GM19455 (cell line): ENCODE results near the gene PANK3.
A peak's percentile ranks its signal among the peaks of the same experiment; 100 is the strongest.

ENCODE experiments used
- ATAC-seq: cut with Tn5 transposase; IDR thresholded peaks from one replicate; pipeline ENCODE4 v1.9.1; 2021; ENCODE audit not compliant: unreplicated experiment

PANK3 gene

DNA sequence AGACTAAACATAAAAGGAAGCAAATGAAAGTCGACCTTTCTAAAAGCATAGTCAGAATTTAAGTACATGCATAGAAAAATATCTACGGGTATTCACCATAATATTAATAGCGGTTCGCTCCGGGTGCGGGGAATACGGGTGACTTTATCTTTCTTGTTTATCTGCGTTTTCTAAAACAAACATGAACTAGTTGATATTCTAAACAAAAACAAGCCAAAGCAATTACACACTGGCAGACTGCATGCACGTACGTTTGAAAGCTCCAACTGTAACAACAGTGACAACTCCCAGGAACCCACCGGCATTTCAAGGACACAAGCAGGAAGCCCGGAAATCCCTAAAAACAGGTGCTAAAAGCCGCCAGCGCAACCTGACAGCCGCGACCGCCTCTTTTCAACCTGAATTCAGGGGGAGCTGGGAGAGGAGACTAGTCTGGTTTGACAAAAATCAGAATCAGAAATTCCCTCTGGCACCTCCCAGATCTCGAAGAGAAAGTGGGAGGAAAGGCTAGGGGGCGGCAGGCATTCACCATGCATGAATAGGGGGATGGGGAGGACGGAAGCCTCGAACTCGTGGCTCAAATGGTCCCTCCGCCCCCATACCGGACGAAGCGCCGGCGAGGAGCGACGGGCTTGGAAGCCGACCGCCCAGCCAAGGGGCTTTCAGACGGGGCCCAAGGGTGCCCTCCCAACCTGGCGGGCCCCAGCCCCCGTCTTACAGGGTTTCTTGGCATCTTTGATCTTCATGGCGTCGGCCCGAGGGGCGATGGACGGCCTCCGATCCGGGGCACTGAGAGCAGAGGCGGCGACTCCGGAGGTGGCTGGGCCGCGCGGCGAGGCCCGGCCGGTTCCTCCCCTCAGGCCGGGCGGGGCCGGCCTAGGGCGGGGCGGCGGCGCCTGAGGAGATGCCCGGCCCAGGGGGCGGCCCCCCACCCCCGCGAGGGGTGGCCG is at the start of gene PANK3:
Gene PANK3, minus strand, starts transcription at position 831 of the 950 bp plus-strand sequence. Its CDS starts 85 bp downstream, at position 746.
- ATAC-seq, result peak; percentile 61

DNA sequence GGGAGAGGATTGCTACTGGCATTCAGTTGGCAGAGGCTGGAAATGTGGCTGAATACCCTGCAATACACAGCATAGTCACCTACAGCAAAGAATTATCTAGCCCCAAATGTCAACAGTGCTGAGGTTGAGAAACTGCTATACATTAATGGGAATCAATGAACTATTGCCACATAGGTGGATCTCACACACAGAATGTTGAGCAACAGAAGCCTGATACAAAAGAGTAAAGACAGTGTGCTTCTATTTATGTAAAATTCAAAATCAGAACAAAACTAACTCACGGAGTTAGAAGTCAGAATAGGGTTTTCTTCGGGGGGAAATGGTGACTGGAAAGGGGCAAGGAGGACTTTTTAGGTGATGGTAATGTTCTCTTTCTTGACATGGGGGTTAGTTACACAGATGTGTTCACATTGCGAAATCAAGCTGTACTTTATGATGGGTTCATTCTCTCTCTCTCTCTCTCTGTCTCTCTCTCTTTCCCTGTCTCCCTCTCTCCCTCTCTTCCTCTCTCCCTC is 45.7 kb upstream of the PANK3 start:
- ATAC-seq, result no peak

DNA sequence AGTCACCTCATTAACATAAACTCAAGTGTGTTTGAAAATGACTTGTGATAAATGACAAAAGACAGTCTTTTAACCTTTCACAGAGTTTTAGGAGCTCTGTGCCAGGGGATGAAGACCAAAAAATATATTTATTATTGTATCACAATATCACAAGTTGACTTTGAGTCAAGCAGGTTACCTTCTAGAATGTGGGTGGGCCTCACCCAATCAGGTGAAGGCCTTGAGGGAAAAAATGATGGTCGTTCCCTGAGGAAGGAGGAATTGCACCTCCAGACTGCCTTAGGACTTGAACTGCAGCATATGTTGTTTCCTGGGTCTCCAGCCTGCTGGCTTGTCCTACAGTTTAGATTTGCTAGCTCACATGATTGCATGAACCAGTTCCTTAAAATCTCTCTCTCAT is 41.6 kb upstream of the PANK3 start:
- ATAC-seq, result no peak

GRCh38 chr5:168614661-168615060 is 35.5 kb upstream of the PANK3 start:
- no peak for ATAC-seq

DNA sequence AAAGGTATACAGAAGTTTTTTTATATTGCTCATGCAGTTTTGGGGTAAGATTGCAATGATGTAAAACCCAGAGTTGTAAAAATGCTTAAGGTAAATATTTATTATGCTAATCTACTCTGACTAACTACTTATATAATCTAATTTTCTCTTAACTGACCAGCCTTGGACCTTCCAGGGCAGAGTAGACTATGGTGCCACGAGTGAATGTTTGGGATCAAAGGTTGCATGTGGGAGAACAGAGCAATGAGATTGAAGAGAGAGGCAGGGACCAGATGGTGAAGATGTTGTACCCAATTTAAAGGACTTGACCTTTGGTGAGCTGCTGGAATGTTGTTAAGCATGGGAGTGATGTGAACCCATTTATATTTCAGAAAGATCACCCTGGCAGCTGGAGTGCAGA is 34.8 kb upstream of the PANK3 start:
- ATAC-seq, result no peak

GRCh38 chr5:168613396-168613795 is 34.2 kb upstream of the PANK3 start:
- ATAC-seq, result no peak

- ATAC-seq, result no peak
These were observed 33.8 kb upstream of the PANK3 start for GRCh38 chr5:168612996-168613395.

DNA sequence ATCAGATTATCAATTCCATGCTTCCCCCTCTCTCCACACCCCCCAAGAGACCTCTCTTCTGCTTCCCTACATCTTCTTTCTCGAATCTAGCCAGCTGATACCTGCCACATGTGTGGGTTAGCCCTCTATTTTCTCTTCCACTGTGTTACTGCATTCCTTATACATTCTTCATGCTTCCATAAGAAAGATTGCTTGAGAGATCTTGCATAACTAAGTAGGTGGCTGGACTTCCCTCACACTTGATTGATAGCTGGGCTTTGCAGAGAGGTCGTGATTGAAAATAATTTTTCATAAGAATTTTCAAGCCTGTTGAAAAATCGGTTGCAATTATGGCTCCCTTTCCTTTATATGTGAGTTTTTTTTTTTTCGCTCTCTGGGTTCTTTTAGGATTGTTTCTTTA is 33.0 kb upstream of the PANK3 start:
- no peak for ATAC-seq

DNA sequence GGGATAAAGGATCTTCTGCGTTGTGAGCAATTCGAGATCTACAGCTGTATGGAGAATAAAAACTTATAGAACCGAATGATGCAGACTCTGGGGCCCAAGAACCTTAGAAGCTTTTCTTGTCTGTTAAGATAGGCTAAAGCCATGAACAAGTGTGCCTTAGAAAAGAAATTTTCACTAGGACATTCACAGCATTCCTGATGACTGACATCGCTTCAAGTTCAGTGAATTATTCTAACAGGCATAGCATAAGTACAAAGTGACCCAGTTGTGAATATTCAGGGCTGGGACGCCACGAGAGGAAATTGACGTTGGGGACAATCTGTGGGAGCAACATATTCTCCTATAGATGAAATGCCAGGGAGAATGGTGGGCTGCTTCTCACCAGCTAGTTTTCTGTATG is 32.0 kb upstream of the PANK3 start:
- ATAC-seq, result no peak

- ATAC-seq, result no peak
These were observed 30.8 kb upstream of the PANK3 start for GRCh38 chr5:168609806-168610482.

- ATAC-seq, result no peak
These were observed 29.7 kb upstream of the PANK3 start for GRCh38 chr5:168608821-168609220.

DNA sequence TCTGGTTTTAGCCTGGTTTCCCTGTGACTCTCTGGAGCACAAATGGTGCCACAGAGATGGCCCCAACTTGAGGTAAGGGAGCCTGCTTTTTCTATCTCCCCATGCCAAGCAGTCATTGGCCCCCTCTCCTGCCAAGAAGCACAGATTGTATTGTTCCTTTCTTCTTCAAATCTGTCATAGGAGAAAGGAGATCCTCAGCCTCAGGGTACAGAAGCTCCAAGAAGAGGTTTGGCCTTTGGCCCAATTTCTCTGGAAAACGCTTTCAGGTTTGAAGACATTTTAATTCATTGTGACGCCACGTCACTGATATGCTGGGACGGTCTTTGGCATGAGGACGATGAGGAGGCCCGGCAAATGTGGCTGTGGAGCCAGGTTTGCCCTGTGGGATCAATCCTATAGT is 29.2 kb upstream of the PANK3 start:
- no peak for ATAC-seq

GRCh38 chr5:168607946-168608345 is 28.8 kb upstream of the PANK3 start:
- peak; percentile 68 for ATAC-seq

- no peak for ATAC-seq
These were observed 27.4 kb upstream of the PANK3 start for GRCh38 chr5:168606562-168606961.

DNA sequence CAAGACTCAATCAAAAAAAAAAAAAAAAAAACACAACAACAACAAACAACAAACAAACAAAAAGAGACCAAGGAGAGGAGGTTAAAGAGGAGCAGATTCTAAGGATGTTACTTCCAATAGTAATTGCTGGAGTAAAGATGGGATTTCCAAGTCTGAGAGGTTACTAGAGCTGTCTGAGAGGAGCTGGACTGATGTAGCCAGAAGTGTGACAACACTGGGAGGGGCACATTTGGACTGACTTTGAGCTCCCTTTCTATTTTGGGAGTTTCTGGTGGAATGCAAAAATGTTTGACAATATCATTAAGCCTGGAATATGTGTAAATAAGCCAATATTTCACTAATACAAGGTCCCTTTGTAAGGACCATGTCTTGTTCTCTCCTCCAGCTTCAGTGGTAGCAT is 25.3 kb upstream of the PANK3 start:
- ATAC-seq, result no peak

GRCh38 chr5:168603746-168604145 is 24.6 kb upstream of the PANK3 start:
- ATAC-seq, result no peak

DNA sequence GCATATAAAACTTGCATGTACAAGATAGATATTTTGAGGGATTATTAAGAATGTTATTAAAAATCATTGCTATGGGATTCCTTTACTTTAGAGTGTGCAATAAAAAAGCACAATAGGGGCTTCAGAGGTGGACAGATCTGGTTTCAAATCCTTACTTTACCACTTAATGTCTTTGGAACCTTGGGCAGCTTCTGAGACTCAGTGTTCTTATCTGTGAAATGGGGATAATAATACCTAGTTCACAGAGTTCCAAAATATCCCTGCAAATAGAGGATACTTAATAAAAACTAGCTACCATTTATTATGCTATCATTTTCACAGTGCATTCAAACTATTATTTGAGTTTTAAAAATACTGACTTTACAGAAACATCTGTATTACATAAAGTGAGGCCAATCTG is 23.3 kb upstream of the PANK3 start:
- ATAC-seq, result no peak

DNA sequence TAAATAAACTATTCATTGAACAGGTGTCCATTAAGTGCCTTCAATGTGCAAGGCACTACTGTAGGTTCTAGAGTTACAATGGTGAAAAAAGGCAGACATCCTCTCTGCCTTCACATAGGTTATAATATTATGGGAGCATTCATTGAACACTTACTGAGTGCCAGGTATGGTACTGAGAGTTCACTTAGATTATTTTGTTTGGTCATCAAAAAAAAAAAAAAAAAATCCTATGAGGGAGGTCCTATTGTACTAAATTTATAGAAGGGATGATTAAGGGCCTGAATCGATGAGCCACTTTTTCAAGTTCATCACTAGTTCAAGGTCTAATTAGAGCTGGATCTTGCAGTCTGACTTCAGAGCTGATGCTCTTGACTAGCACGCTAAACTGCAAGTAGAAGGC is 22.8 kb upstream of the PANK3 start:
- no peak for ATAC-seq

GRCh38 chr5:168600409-168600808 is 21.2 kb upstream of the PANK3 start:
- no peak for ATAC-seq

DNA sequence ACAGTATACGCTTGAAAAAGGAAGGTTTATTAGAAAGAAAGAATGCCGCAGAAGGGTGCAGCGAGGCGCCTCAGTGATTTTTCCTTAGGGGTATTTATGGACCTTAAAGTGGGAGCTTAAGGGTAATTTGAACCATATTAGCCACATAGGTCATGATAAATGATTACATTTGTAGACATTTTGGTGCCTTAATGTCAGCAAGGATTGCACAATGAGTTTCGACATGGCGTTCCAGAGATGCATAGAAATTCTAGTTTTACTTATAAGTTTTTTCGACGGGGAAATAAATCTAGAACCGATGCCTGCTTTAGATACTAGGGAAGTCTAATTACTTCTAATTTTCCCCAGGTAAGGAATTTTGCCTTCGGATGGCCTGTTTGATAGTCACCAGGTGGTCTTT is 20.7 kb upstream of the PANK3 start:
- ATAC-seq, result no peak

DNA sequence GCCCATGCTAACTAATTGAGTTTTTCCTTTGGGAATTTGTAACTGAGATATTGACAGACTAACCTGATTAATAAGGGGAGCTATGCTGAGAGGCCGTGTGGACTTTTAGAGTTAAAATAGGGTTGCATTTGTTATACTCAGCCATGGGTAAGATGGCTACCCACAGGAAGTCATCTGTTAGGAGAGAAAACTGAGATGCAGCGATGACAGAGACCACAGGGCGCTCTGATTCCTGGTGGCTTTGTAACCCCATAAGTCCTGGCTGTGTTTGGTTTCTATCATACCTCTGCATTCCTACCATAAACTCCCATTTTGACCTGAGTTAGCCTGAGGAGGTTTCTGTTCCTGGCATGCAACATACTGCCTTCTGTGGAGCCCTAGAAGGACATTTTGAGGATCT is 19.5 kb upstream of the PANK3 start:
- no peak for ATAC-seq

DNA sequence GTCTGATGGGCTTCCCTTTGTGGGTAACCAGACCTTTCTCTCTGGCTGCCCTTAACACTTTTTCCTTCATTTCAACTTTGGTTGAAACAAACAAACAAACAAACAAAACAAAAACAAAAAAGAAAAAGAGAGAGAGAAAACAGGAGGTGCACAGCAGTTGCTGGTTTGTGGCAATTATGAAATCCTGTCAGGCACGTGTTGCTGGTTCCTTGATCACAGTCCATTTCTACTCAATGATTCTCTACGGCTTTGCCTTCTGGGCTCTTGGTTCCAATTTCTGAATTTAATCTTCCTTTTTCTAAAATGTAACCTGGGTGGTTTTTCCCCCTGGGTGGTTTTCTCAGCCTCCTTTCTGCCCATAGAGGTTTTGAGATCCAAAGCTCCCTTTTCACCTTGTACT is 17.8 kb upstream of the PANK3 start:
- ATAC-seq, result no peak
